Caco-2 (cell line): ENCODE results near the gene CALU. TPM values are rescaled to one million over a fixed set of nuclear protein-coding genes. Genes with fewer than 3 reads are reported as not detected.

Experiments
- BruUV-seq: library from RNA; stranded (reverse); fragments of 400-500 nt; replicated peaks from 2 replicates; lab custom pipeline; 2021; lab: Mats Ljungman, UMichigan
- CTCF ChIA-PET: fragments of 300-600 bp; sonication (Branson Sonifier 250); formaldehyde crosslinking; loops from one replicate; lab custom pipeline; 2022; ENCODE audit warnings: antibody characterized with exemption; lab: Charles Lee
- POLR2A ChIA-PET: fragments of 300-600 bp; sonication (Branson Sonifier 250); formaldehyde crosslinking; loops from one replicate; lab custom pipeline; 2022; ENCODE audit warnings: antibody characterized with exemption; lab: Charles Lee
- DNase-seq, 2 experiments: peaks; one replicate each; pipeline versions ENCODE4 v3.0.0 to v3.0.0-alpha.2; 2020 to 2022
- H3K27me3 ChIP-seq: replicated peaks from 2 replicates; pipeline ENCODE4 v1.6.0; 2011; ENCODE audit warnings: low read length; ENCODE audit not compliant: control insufficient read depth, insufficient read depth
- H3K36me3 ChIP-seq: 2 replicates; pipeline ENCODE4 v1.5.1; 2011; ENCODE audit warnings: low read length; ENCODE audit not compliant: control insufficient read depth, insufficient read depth
- H3K4me1 ChIP-seq: fragments of 250-450 bp; sonication (Bioruptor Pico); 2 replicates; pipeline ENCODE4 v1.5.1; 2020; ENCODE audit warnings: mild to moderate bottlenecking
- H3K4me3 ChIP-seq: 2 replicates; pipeline ENCODE4 v1.5.1; 2011; ENCODE audit warnings: low read depth, mild to moderate bottlenecking, control low read depth, low read length
- H3K9me3 ChIP-seq: fragments of 250-450 bp; sonication (Bioruptor Pico); 2 replicates; pipeline ENCODE4 v1.5.1; 2020; ENCODE audit warnings: mild to moderate bottlenecking, moderate library complexity
- H3K27ac Mint-ChIP-seq: one replicate; pipeline ENCODE4 v1.8.0; 2022; ENCODE audit warnings: mixed read lengths; ENCODE audit not compliant: unreplicated experiment
- H3K27me3 Mint-ChIP-seq: one replicate; pipeline ENCODE4 v1.8.0; 2022; ENCODE audit warnings: mixed read lengths; ENCODE audit not compliant: insufficient read depth, unreplicated experiment
- H3K36me3 Mint-ChIP-seq: one replicate; pipeline ENCODE4 v1.8.0; 2022; ENCODE audit warnings: mild to moderate bottlenecking, mixed read lengths; ENCODE audit not compliant: insufficient read depth, unreplicated experiment
- H3K4me1 Mint-ChIP-seq: one replicate; pipeline ENCODE4 v1.8.0; 2022; ENCODE audit warnings: low read depth, mixed read lengths; ENCODE audit not compliant: unreplicated experiment
- H3K4me3 Mint-ChIP-seq: one replicate; pipeline ENCODE4 v1.8.0; 2022; ENCODE audit warnings: mild to moderate bottlenecking, moderate library complexity, mixed read lengths; ENCODE audit not compliant: unreplicated experiment
- H3K9me3 Mint-ChIP-seq: one replicate; pipeline ENCODE4 v1.8.0; 2022; ENCODE audit warnings: mixed read lengths; ENCODE audit not compliant: unreplicated experiment
- intact Hi-C: fragments of 100-400 bp; cut with micrococcal nuclease; formaldehyde crosslinking; loops from one replicate; pipeline ENCODE4 v1.10.0; 2022; ENCODE audit not compliant: unreplicated experiment
- total RNA-seq: library from RNA; stranded (reverse); gene quantifications from 2 replicates; pipeline ENCODE4 v1.2.3, GENCODE V29; 2022
- TF ChIP-seq, protein P1 (sequence below), 2 experiments: fragments of 200-600 bp in 1 of 2; IDR thresholded peaks; 1 replicate in 1 of 2; 2 replicates in 1 of 2; pipeline versions ENCODE4 v1.5.1 to v1.8.0; 2011 to 2022; ENCODE audit warnings: antibody characterized with exemption in 1 of 2, control low read depth in 1 of 2, inconsistent platforms in 1 of 2, low read depth in 1 of 2, low read length in 1 of 2, mild to moderate bottlenecking in 1 of 2, moderate library complexity in 1 of 2; ENCODE audit not compliant: insufficient read depth in 1 of 2, severe bottlenecking in 1 of 2, unreplicated experiment in 1 of 2

CALU gene
- total RNA-seq, 1 experiment from 2014 or later = 184 TPM

DNA sequence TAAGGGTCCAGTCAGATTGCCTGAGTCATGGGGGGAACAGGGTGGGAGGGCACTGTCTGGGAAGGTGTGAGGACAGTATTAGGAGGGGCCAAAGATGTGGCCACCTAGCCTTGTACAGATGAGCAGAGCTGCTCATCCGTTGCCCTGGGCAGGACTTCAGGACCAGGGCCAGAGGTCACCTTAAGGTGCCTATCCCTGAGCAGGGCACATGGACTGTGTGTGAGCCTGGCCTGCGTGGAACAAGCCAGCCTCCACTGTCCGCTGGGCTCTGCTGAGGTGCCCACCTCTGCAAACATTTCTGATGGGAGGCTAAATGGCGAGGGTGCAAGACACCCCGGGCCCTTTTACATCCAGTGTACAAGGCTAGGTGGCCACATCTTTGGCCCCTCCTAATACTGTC is 39.8 kb downstream of the CALU start:
- H3K9me3 ChIP-seq = peaks cover 8% of the 10 kb centered on the region; the same call in 1 of the 2 replicates
- TF ChIP-seq, protein P1, sequence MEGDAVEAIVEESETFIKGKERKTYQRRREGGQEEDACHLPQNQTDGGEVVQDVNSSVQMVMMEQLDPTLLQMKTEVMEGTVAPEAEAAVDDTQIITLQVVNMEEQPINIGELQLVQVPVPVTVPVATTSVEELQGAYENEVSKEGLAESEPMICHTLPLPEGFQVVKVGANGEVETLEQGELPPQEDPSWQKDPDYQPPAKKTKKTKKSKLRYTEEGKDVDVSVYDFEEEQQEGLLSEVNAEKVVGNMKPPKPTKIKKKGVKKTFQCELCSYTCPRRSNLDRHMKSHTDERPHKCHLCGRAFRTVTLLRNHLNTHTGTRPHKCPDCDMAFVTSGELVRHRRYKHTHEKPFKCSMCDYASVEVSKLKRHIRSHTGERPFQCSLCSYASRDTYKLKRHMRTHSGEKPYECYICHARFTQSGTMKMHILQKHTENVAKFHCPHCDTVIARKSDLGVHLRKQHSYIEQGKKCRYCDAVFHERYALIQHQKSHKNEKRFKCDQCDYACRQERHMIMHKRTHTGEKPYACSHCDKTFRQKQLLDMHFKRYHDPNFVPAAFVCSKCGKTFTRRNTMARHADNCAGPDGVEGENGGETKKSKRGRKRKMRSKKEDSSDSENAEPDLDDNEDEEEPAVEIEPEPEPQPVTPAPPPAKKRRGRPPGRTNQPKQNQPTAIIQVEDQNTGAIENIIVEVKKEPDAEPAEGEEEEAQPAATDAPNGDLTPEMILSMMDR (IDR thresholded peaks at IDR 0.05; ENCODE audit: insufficient read depth in 1 of 2, low read depth in 1 of 2, low read length in 1 of 2, severe bottlenecking in 1 of 2, unreplicated experiment in 1 of 2) = no peak
- Mint-ChIP-seq H3K9me3 (peaks cover 19% of the 10 kb centered on the region), H3K4me3 (no peak overlapping the region), H3K27ac (no peak overlapping the region), H3K27me3 (no peaks in the 10 kb centered on the region), H3K4me1 (peaks cover 6% of the 10 kb centered on the region), H3K36me3 (peaks cover 39% of the 10 kb centered on the region)
- H3K4me3 ChIP-seq = no peak overlapping the region
- CTCF ChIA-PET = no interaction called here
- BruUV-seq = no TSS peak
- no peaks in the 10 kb centered on the region for H3K27me3 ChIP-seq
- H3K4me1 ChIP-seq = no peaks in the 10 kb centered on the region
- no peak for DNase-seq
- POLR2A ChIA-PET = no interaction called here
- no peaks in the 10 kb centered on the region for H3K36me3 ChIP-seq
- intact Hi-C loops = no loop called here

DNA sequence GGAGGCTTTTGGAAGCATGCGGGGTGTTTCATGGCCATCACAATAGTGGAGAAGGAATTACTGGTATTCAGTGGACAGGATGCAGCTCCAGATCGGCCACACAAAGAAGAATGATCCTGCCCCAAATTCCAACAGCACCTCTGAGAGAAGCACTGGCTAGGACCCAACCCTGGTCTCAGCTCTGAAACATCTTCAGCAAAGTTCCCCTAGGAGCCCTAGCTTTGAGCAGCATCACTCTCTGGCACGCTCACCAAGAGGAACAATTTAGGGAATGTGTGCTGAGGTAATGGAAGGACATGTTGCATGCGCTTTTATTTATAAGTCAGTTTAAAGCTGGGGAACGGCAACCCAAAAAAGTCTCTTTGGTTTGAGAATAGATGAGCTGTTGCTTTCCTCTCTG is 42.0 kb downstream of the CALU start:
- H3K27ac Mint-ChIP-seq = no peak overlapping the region
- H3K4me1 ChIP-seq = no peaks in the 10 kb centered on the region
- H3K27me3 Mint-ChIP-seq = peaks cover 2% of the 10 kb centered on the region
- H3K4me1 Mint-ChIP-seq = no peaks in the 10 kb centered on the region
- H3K27me3 ChIP-seq = no peaks in the 10 kb centered on the region
- DNase-seq = no peak
- TF ChIP-seq, protein P1 (IDR thresholded peaks at IDR 0.05; ENCODE audit: insufficient read depth in 1 of 2, low read depth in 1 of 2, low read length in 1 of 2, severe bottlenecking in 1 of 2, unreplicated experiment in 1 of 2) = no peak
- ChIA-PET CTCF (no interaction called here), POLR2A (no interaction called here)
- intact Hi-C loops = no loop called here
- H3K4me3 ChIP-seq = no peak overlapping the region
- no peaks in the 10 kb centered on the region for H3K36me3 ChIP-seq
- peaks cover 18% of the 10 kb centered on the region for H3K36me3 Mint-ChIP-seq
- no peak overlapping the region for H3K4me3 Mint-ChIP-seq
- H3K9me3 ChIP-seq = peaks cover 8% of the 10 kb centered on the region; the same call in 1 of the 2 replicates
- no TSS peak for BruUV-seq
- peaks cover 19% of the 10 kb centered on the region for H3K9me3 Mint-ChIP-seq

DNA sequence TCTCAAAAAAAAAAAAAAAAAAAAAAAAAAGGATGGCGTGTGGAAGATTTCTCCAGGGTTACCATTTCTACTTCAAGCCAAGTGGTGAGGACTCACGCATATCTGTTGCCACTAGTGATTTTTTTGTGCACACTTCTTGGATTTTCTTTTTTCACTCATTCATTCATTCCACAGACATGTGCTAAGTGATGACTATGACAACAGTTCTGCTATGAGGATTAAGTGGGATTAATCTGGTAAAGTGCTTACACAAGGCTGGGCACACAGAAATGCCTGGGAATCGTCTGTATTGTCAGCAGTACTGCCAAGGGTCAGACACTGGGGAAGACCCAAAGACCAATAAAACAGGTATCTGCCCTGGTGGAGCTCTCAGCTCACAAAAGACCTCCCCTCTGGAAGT is 42.7 kb downstream of the CALU start:
- Histone ChIP-seq H3K9me3 (peaks cover 8% of the 10 kb centered on the region; the same call in 1 of the 2 replicates), H3K4me1 (no peaks in the 10 kb centered on the region), H3K4me3 (no peak overlapping the region), H3K27me3 (no peaks in the 10 kb centered on the region), H3K36me3 (no peaks in the 10 kb centered on the region)
- ChIA-PET CTCF (no interaction called here), POLR2A (no interaction called here)
- no TSS peak for BruUV-seq
- Mint-ChIP-seq H3K4me3 (no peak overlapping the region), H3K27ac (no peak overlapping the region), H3K9me3 (peaks cover 17% of the 10 kb centered on the region), H3K4me1 (no peaks in the 10 kb centered on the region), H3K36me3 (peaks cover 11% of the 10 kb centered on the region), H3K27me3 (peaks cover 4% of the 10 kb centered on the region)
- intact Hi-C loops = no loop called here
- DNase-seq = no peak
- TF ChIP-seq, protein P1 (IDR thresholded peaks at IDR 0.05; ENCODE audit: insufficient read depth in 1 of 2, low read depth in 1 of 2, low read length in 1 of 2, severe bottlenecking in 1 of 2, unreplicated experiment in 1 of 2) = no peak
